Umbilical cord (tissue), 2 donors: Measurements from ENCODE around the gene C16orf90. TPM values are rescaled to one million over a fixed set of nuclear protein-coding genes. Genes with fewer than 3 reads are reported as not detected.
A peak's percentile ranks its signal among the peaks of the same experiment; 100 is the strongest.
"Not testable (repeated sequence)": the region's sequence is repeated elsewhere in the genome, so short reads cannot be mapped to it uniquely, and the experiment has no call there.

ENCODE experiments used
- DNase-seq: peaks from one replicate; pipeline ENCODE4 v3.0.0-alpha.2; 2015; ENCODE audit warnings: low spot score
- total RNA-seq: library from RNA; depleted of rRNA; stranded (reverse); fragments of >200 nt; gene quantifications from one replicate; pipeline ENCODE4 v1.2.3, GENCODE V29; 2014; ENCODE audit warnings: low replicate concordance; ENCODE audit not compliant: insufficient read depth

The C16orf90 gene
- total RNA-seq, 1 donor from 2014 or later = not detected

GRCh38 chr16:3513892-3514583 is 18.7 kb upstream of the C16orf90 start:
- DNase-seq = no peak

GRCh38 chr16:3511286-3512180 is 16.2 kb upstream of the C16orf90 start:
- DNase-seq = no peak

- DNase-seq = no peak
Measured at GRCh38 chr16:3510416-3510815, 15.1 kb upstream of the C16orf90 start.

GRCh38 chr16:3509470-3509928 is 14.2 kb upstream of the C16orf90 start:
- peak; percentile 29 for DNase-seq

GRCh38 chr16:3508736-3509135 is 13.4 kb upstream of the C16orf90 start:
- no peak for DNase-seq

GRCh38 chr16:3503523-3503922 is 8.2 kb upstream of the C16orf90 start:
- no peak for DNase-seq

- DNase-seq = no peak
Measured at GRCh38 chr16:3501783-3502400, 6.6 kb upstream of the C16orf90 start.

- not testable (repeated sequence) for DNase-seq
Measured at GRCh38 chr16:3501412-3501761, 6.1 kb upstream of the C16orf90 start.

GRCh38 chr16:3498988-3499387 is 3.7 kb upstream of the C16orf90 start:
- no peak for DNase-seq

- no peak for DNase-seq
Measured at GRCh38 chr16:3497771-3498170, 2.5 kb upstream of the C16orf90 start.

- DNase-seq = no peak
Measured at GRCh38 chr16:3496386-3496785, 1.1 kb upstream of the C16orf90 start.

- no peak for DNase-seq
Measured at GRCh38 chr16:3494386-3494973, 809 bp downstream of the C16orf90 start.

GRCh38 chr16:3492356-3492755 is 2.9 kb downstream of the C16orf90 start:
- DNase-seq = no peak

GRCh38 chr16:3490911-3491629 is 4.2 kb downstream of the C16orf90 start:
- DNase-seq = no peak

- DNase-seq = no peak
Measured at GRCh38 chr16:3488801-3489200, 6.5 kb downstream of the C16orf90 start.

- DNase-seq = no peak
Measured at GRCh38 chr16:3487521-3488410, 7.5 kb downstream of the C16orf90 start.

GRCh38 chr16:3486506-3487215 is 8.6 kb downstream of the C16orf90 start:
- no peak for DNase-seq

GRCh38 chr16:3485821-3486505 is 9.3 kb downstream of the C16orf90 start:
- no peak for DNase-seq
